ENCODE results near the gene CER1.
"Not testable (repeated sequence)": the region's sequence is repeated elsewhere in the genome, so short reads cannot be mapped to it uniquely, and the experiment has no call there.

The CER1 gene

GRCh38 chr9:14713187-14713767 lies 9.3 kb downstream of the CER1 start:
- DNase-seq: no peak

GRCh38 chr9:14710804-14711203 lies 11.7 kb downstream of the CER1 start:
- no peak for DNase-seq

- no peak for DNase-seq
Measured at GRCh38 chr9:14706530-14707140, 15.9 kb downstream of the CER1 start.

GRCh38 chr9:14705079-14705478 lies 17.5 kb downstream of the CER1 start:
- no peak for DNase-seq

DNA sequence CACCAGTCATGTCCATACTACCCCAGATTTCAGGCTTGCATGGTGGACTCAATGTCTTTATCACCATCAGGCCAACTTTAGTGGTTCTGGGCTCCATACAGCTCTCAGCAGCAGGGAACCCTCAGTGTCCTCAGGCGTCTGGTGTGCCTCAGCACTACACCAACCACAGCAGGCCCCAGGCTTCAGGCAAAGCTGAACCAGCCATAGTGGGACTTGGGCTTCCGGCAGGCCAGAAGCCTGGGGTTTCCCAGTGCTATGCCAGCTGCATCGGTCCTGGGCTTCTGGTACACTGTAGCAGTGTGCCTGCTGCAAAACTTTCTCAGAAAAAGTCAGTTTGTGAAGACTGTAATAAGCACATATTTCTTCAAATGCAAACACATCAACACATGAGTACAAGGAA lies 18.3 kb downstream of the CER1 start:
- DNase-seq: no peak

DNA sequence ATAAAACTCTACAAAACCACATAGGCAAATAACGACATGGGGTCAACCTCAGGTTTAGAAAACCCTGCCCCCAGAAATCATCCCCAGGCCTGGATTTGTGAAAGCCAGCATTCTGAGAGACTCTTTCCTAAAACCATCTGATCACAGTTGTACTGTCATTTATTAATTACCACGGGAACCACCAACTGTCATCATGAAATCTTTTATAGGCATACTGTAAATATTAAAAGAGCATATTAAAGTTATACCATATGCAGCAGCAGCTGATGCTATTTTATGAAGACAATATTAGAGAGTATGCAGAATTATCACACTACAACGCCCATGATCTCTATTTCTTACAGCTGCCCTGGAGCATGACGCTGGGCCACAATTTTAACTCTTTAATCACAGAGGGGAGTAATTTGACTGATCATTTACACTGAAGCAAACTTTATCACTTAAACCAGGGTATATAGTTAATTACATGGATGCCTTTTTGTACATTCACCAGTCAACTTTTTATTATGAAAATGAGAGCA lies 20.3 kb downstream of the CER1 start:
- no peak for DNase-seq

- no peak for DNase-seq
Measured at GRCh38 chr9:14693251-14693861, 29.2 kb downstream of the CER1 start, which contains the start of gene ZDHHC21. Gene ZDHHC21 (minus strand): TSS chr9:14693432. CDS start chr9:14674340, 19,092 bp downstream.

DNA sequence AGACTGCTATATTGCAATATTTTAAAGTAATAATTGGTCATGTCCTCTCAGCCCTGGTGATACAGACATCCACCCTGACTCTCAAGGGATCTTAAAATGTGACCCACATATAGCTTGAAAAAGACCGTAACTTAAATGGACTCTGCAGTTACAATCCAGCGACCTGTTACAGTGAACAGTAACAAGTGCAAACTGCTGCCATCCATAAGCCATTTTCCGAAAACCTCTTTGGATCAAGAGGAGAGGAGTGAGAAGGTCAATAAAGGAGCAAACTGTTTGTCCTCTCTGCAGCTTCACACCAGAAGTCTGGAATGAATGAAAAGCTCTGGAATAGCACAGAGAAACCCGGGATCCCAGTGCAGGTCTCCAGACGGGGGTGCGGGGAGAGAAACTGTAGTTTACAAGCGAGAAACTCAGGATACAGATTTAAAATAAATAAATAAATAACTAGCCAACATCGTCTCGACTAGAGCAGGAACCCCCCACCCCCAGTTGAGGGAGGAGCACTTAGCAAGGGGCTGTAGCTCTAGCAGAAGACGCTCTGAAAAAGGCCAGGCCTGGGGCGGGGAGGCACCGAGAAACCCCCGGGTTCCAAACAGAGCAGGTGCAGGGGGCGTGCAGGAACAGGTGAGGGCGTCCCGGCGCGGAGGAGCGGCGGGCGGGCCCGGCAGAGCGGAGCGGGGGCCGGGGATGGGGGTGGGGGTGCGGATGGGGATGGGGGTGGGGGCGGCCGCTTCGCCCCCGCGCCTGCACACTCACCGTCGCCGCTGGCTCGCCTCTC lies 29.9 kb downstream of the CER1 start:
- peak; percentile 30 for DNase-seq

DNA sequence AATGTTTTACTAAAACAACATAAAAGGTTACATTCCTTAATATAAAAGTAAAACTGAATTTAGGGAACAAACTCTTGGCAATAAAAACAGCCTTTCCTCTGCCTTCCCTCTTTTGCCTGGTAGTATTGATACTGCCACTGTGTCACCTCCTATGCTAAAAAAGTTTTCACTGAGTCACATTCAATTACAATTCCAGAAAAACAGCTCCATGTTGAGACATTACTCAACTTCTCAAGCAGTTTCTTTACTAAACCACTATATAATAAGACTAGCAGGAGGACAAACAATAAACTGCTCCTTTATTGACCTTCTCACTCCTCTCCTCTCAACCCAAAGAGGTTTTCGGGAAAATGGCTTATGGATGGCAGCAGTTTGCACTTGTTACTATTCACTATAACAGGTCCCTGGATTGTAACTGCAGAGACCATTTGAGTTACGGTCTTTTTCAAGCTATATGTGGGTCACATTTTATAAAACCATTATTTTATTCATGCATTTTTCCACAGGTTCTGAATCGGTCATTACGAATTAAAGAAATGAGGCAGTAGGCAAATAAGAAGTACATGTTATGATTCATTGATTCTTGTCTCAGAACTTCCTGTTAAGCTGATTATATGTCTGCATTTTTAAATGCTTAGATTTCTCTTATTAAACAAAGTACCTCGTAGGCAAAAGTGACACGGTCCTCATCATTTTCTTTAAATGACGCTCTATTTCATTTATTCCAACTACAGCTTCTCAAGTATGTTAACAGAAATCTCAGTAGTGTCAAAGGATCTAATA lies 31.4 kb downstream of the CER1 start:
- DNase-seq: no peak

- no peak for DNase-seq
Measured at GRCh38 chr9:14687042-14687719, 35.4 kb downstream of the CER1 start.

GRCh38 chr9:14686168-14686567 lies 36.4 kb downstream of the CER1 start:
- no peak for DNase-seq

DNA sequence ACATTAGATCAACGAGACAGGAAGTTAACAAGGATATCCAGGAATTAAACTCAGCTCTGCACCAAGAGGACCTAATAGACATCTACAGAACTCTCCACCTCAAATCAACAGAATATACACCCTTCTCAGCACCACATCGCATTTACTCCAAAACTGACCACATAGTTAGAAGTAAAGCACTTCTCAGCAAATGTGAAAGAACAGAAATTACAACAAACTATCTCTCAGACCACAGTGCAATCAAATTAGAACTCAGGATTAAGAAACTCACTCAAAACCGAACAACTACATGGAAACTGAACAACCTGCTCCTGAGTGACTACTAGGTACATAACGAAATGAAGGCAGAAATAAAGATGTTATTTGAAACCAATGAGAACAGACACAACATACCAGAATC lies 39.9 kb downstream of the CER1 start:
- not testable (repeated sequence) for DNase-seq

- no peak for DNase-seq
Measured at GRCh38 chr9:14678776-14679175, 43.8 kb downstream of the CER1 start.

GRCh38 chr9:14677872-14678271 lies 44.7 kb downstream of the CER1 start:
- no peak for DNase-seq

- DNase-seq: no peak
Measured at GRCh38 chr9:14677396-14677795, 45.1 kb downstream of the CER1 start.

- no peak for DNase-seq
Measured at GRCh38 chr9:14674630-14675029, 47.9 kb downstream of the CER1 start.

DNA sequence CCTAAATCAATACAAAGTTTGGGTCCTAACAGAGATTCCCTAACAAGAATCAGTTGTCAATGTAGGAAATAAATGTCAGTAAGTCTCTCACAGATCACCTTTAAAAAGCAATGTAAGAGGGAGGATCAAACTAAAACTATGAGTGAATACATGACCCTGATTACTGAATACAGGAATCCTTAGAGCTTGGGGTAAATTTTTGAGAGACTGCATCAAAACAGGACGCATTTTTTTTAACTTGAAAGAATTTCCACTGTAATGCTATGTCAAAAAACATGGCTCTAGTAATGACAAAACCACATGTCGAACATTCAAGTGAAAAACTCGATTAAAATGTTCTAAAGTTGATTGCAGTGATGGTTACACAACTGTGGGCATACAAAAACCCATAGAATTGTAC lies 51.2 kb downstream of the CER1 start:
- DNase-seq: no peak

DNA sequence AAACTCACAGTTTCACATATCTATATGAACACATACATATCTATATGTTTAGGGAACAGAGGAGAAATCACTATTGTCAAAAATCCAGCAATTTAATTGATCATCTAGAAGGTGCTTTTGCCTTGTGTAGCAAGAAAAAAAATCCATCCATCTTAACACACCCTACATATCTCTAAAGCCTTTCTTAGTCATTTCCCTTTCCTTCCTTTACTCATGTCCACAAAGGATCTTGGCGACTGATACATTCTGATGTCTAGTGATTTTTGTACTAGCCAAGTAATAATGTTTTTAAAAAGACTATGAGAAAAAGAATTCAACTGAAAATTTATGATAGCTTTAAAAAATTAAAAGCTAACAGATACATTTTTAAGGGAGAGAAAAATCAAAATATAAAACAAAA lies 51.8 kb downstream of the CER1 start:
- no peak for DNase-seq

Measured in activated CD4-positive, alpha-beta T cell treated with anti-CD3 and anti-CD28 coated beads for 1 hour (primary cell).